HCT116 (cell line): ENCODE measurements around the gene IL20.

Experiments
- POLR2A ChIP-seq: IDR thresholded peaks from 2 replicates; pipeline ENCODE4 v1.7.0; 2011; ENCODE audit warnings: borderline replicate concordance; ENCODE audit not compliant: insufficient read depth, insufficient read length; ENCODE audit errors: extremely low read depth
- TF ChIP-seq, protein P1 (sequence below), 3 experiments: fragments of 200-600 bp in 1 of 3; sonication (generic) in 1 of 3; IDR thresholded peaks in 2 of 3; conservative IDR thresholded peaks in 1 of 3; 2 replicates each; pipeline ENCODE4 v1.5.1; 2012 to 2017; ENCODE audit warnings: low read depth in 2 of 3, low read length in 2 of 3, antibody characterized with exemption in 1 of 3, borderline replicate concordance in 1 of 3, control low read depth in 1 of 3, mild to moderate bottlenecking in 1 of 3, mixed read lengths in 1 of 3, mixed run types in 1 of 3, moderate library complexity in 1 of 3; ENCODE audit not compliant: insufficient read depth in 1 of 3

DNA sequence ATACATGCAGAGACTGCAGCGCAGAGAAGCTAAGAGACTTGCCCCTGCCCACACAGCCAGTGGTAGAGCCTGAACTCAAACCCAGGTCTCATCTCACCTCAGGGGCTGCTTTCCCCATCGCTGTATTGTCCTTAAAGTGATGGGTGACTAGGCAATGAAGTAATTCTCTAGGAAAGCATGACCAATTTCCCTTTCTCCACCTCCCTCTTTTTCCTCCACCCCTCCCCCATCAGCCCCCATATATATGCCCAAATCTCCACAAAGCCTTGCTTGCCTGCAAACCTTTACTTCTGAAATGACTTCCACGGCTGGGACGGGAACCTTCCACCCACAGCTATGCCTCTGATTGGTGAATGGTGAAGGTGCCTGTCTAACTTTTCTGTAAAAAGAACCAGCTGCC, 31.8 kb downstream of the IL20 start, which contains the start of gene IL24:
- TF ChIP-seq, protein P1, sequence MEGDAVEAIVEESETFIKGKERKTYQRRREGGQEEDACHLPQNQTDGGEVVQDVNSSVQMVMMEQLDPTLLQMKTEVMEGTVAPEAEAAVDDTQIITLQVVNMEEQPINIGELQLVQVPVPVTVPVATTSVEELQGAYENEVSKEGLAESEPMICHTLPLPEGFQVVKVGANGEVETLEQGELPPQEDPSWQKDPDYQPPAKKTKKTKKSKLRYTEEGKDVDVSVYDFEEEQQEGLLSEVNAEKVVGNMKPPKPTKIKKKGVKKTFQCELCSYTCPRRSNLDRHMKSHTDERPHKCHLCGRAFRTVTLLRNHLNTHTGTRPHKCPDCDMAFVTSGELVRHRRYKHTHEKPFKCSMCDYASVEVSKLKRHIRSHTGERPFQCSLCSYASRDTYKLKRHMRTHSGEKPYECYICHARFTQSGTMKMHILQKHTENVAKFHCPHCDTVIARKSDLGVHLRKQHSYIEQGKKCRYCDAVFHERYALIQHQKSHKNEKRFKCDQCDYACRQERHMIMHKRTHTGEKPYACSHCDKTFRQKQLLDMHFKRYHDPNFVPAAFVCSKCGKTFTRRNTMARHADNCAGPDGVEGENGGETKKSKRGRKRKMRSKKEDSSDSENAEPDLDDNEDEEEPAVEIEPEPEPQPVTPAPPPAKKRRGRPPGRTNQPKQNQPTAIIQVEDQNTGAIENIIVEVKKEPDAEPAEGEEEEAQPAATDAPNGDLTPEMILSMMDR (IDR thresholded peaks at IDR 0.05 in 2 of 3, conservative IDR thresholded peaks at IDR 0.05 in 1 of 3; ENCODE audit: borderline replicate concordance in 1 of 3, insufficient read depth in 1 of 3, low read depth in 2 of 3, low read length in 2 of 3) = no peak
- TF ChIP-seq POLR2A = no peak
